Thyroid gland (tissue), 4 donors: ENCODE data around the gene PRPF39. TPM values are rescaled to one million over a fixed set of nuclear protein-coding genes. Genes with fewer than 3 reads are reported as not detected.

Source experiments
- DNase-seq, 2 donors: peaks; one replicate each; pipeline ENCODE4 v3.0.0-alpha.2; 2019
- H3K27ac ChIP-seq, 3 donors: fragments of 200-600 bp; sonication (generic); 1 replicate in 2 of 3; 2 replicates in 1 of 3; pipeline ENCODE4 v1.5.1; 2016 to 2019; ENCODE audit warnings: mild to moderate bottlenecking in 1 of 3, moderate library complexity in 1 of 3
- H3K27me3 ChIP-seq: fragments of 200-600 bp; sonication (generic); one replicate; pipeline ENCODE4 v1.5.1; 2019
- H3K36me3 ChIP-seq, 2 donors: fragments of 200-600 bp; sonication (generic); one replicate each; pipeline ENCODE4 v1.5.1; 2016 to 2019
- H3K4me1 ChIP-seq, 2 donors: fragments of 200-600 bp; sonication (generic); one replicate each; pipeline ENCODE4 v1.5.1; 2017 to 2019
- H3K4me3 ChIP-seq, 3 donors: fragments of 200-600 bp; sonication (generic); replicated peaks in 1 of 3; 1 replicate in 2 of 3; 2 replicates in 1 of 3; pipeline ENCODE4 v1.5.1; 2016; ENCODE audit warnings: mild to moderate bottlenecking in 1 of 3
- H3K9me3 ChIP-seq: fragments of 200-600 bp; sonication (generic); one replicate; pipeline ENCODE4 v1.5.1; 2017
- CTCF ChIP-seq, 6 experiments: fragments of 200-600 bp in 3 of 6; fragments of 450-650 bp in 3 of 6; sonication (generic) in 3 of 6; IDR thresholded peaks; one replicate each; pipeline ENCODE4 v1.5.1; 2016 to 2019; ENCODE audit warnings: antibody characterized with exemption in 6 of 6, mild to moderate bottlenecking in 2 of 6, inconsistent platforms in 1 of 6, moderate library complexity in 1 of 6
- POLR2A ChIP-seq, 2 donors: fragments of 450-650 bp; IDR thresholded peaks; one replicate each; pipeline ENCODE4 v1.6.1; 2017; ENCODE audit warnings: antibody characterized with exemption in 2 of 2, mild to moderate bottlenecking in 2 of 2, moderate library complexity in 1 of 2
- WGBS, 2 donors: methylation state at CpG; one replicate each; pipeline ENCODE4 v1.1.5; 2017; 5-methylcytosine and 5-hydroxymethylcytosine counted together
- intact Hi-C: fragments of 100-400 bp; cut with DNase I; formaldehyde crosslinking; loops from one replicate; pipeline ENCODE4 v1.15.1; 2023
- total RNA-seq, 4 donors: library from RNA; depleted of rRNA; stranded (reverse); fragments of >200 nt; gene quantifications; one replicate each; pipeline ENCODE4 v1.2.3, GENCODE V29; 2016

Gene PRPF39
- total RNA-seq, 4 donors from 2014 or later: 33.2 to 47.0 (median 37.6) TPM

- Histone ChIP-seq H3K27me3 (no peaks in the 10 kb centered on the region), H3K36me3 (no peaks in the 10 kb centered on the region), H3K4me3 (peak overlapping the region in 2 of 3 donors; percentile 50 to 62), H3K9me3 (no peaks in the 10 kb centered on the region), H3K4me1 (peaks cover 5 to 26% of the 10 kb centered on the region in 2 donors), H3K27ac (no peak overlapping the region)
- intact Hi-C loops: loop anchor here (10.0 kb wide), 1 partner anchor 50 kb away; the partner anchor contains the start of genes FANCM and FKBP3
- DNase-seq: no peak
- WGBS, 2 donors: 3% methylated on average over 4 of the region's 4 CpGs
- no peak for TF ChIP-seq CTCF (IDR thresholded peaks at IDR 0.05)
- no peak for TF ChIP-seq POLR2A (IDR thresholded peaks at IDR 0.05)
Observed at GRCh38 chr14:45084946-45085346, 1.0 kb downstream of the PRPF39 start.

- DNase-seq: no peak
- TF ChIP-seq CTCF (IDR thresholded peaks at IDR 0.05) (no peak), POLR2A (IDR thresholded peaks at IDR 0.05) (no peak)
- H3K9me3 ChIP-seq: no peaks in the 10 kb centered on the region
- peaks cover 4 to 24% of the 10 kb centered on the region in 2 donors for H3K4me1 ChIP-seq
- no peaks in the 10 kb centered on the region for H3K27me3 ChIP-seq
- H3K36me3 ChIP-seq: no peaks in the 10 kb centered on the region
- H3K4me3 ChIP-seq: no peak overlapping the region
- 63 to 68% methylated on average over 1 of the region's 1 CpG for WGBS, 2 donors
- no peak overlapping the region for H3K27ac ChIP-seq
- intact Hi-C loops: loop anchor here (10.0 kb wide), 1 partner anchor 45 kb away; the partner anchor contains the start of genes FANCM and FKBP3
Observed at GRCh38 chr14:45089813-45090212, 5.9 kb downstream of the PRPF39 start.

- 93 to 95% methylated on average over 2 of the region's 2 CpGs for WGBS, 2 donors
- intact Hi-C loops: no loop called here
Observed at GRCh38 chr14:45091710-45092109, 7.8 kb downstream of the PRPF39 start.

GRCh38 chr14:45094275-45094674 lies 10.4 kb downstream of the PRPF39 start:
- H3K27ac ChIP-seq: no peak overlapping the region
- WGBS, 2 donors: 93 to 95% methylated on average over 2 of the region's 2 CpGs
- TF ChIP-seq CTCF (IDR thresholded peaks at IDR 0.05) (no peak), POLR2A (IDR thresholded peaks at IDR 0.05) (no peak)

More at GRCh38 chr14:45091710-45092109, 7.8 kb downstream of the PRPF39 start:
- TF ChIP-seq POLR2A (IDR thresholded peaks at IDR 0.05) (no peak), CTCF (IDR thresholded peaks at IDR 0.05) (no peak)
- peaks cover 0 to 8% of the 10 kb centered on the region in 2 donors for H3K36me3 ChIP-seq
- H3K4me1 ChIP-seq: peaks cover 0 to 6% of the 10 kb centered on the region in 2 donors
- H3K27me3 ChIP-seq: no peaks in the 10 kb centered on the region
- no peak for DNase-seq
- H3K27ac ChIP-seq: no peak overlapping the region
- H3K4me3 ChIP-seq: no peak overlapping the region
- H3K9me3 ChIP-seq: no peaks in the 10 kb centered on the region

GRCh38 chr14:45095143-45095542 lies 11.2 kb downstream of the PRPF39 start:
- WGBS, 2 donors: 91 to 94% methylated on average over 4 of the region's 4 CpGs
- H3K4me1 ChIP-seq: peaks cover 0 to 2% of the 10 kb centered on the region in 2 donors
- H3K27me3 ChIP-seq: no peaks in the 10 kb centered on the region
- H3K27ac ChIP-seq: no peak overlapping the region
- H3K4me3 ChIP-seq: no peak overlapping the region
- DNase-seq: no peak
- intact Hi-C loops: no loop called here
- TF ChIP-seq POLR2A (IDR thresholded peaks at IDR 0.05): no peak
- TF ChIP-seq CTCF (IDR thresholded peaks at IDR 0.05): no peak
- no peaks in the 10 kb centered on the region for H3K9me3 ChIP-seq
- peaks cover 0 to 21% of the 10 kb centered on the region in 2 donors for H3K36me3 ChIP-seq

More at GRCh38 chr14:45094275-45094674, 10.4 kb downstream of the PRPF39 start:
- no peak for DNase-seq
- Histone ChIP-seq H3K27me3 (no peaks in the 10 kb centered on the region), H3K9me3 (no peaks in the 10 kb centered on the region), H3K4me3 (no peak overlapping the region), H3K36me3 (peaks cover 0 to 21% of the 10 kb centered on the region in 2 donors), H3K4me1 (peaks cover 0 to 6% of the 10 kb centered on the region in 2 donors)
- intact Hi-C loops: no loop called here
